GM08714 (cell line): ENCODE data around the gene SCNN1B.

Source experiments
- H3K4me3 ChIP-seq: fragments of 200-500 bp; sonication (Bioruptor generic); 2 replicates; pipeline ENCODE4 v1.5.1; 2014; ENCODE audit warnings: mild to moderate bottlenecking, low read length, inconsistent platforms
- ZNF274 ChIP-seq: IDR thresholded peaks from 2 replicates; pipeline ENCODE4 v1.6.1; 2012; ENCODE audit warnings: mild to moderate bottlenecking, low read depth, low read length

The SCNN1B gene

GRCh38 chr16:23406024-23406423 lies 103.9 kb downstream of the SCNN1B start:
- TF ChIP-seq ZNF274 = no peak

GRCh38 chr16:23406546-23407240 lies 104.6 kb downstream of the SCNN1B start:
- H3K4me3 ChIP-seq = no peak overlapping the region
- TF ChIP-seq ZNF274 = no peak

More at GRCh38 chr16:23406024-23406423, 103.9 kb downstream of the SCNN1B start:
- no peak overlapping the region for H3K4me3 ChIP-seq

- H3K4me3 ChIP-seq = no peak overlapping the region
- no peak for TF ChIP-seq ZNF274
Measured at GRCh38 chr16:23407436-23408127, 105.5 kb downstream of the SCNN1B start.

- H3K4me3 ChIP-seq = no peak overlapping the region
- TF ChIP-seq ZNF274 = no peak
Measured at GRCh38 chr16:23408242-23408822, 106.2 kb downstream of the SCNN1B start.

GRCh38 chr16:23408823-23409298 lies 106.8 kb downstream of the SCNN1B start:
- TF ChIP-seq ZNF274 = no peak
- H3K4me3 ChIP-seq = no peak overlapping the region

GRCh38 chr16:23409522-23409921 lies 107.4 kb downstream of the SCNN1B start:
- TF ChIP-seq ZNF274 = no peak
- no peak overlapping the region for H3K4me3 ChIP-seq

- TF ChIP-seq ZNF274 = no peak
- H3K4me3 ChIP-seq = no peak overlapping the region
Measured at GRCh38 chr16:23410176-23410575, 108.1 kb downstream of the SCNN1B start.

- H3K4me3 ChIP-seq = no peak overlapping the region
- TF ChIP-seq ZNF274 = no peak
Measured at GRCh38 chr16:23414731-23415130, 112.6 kb downstream of the SCNN1B start.

GRCh38 chr16:23416816-23417215 lies 114.7 kb downstream of the SCNN1B start:
- TF ChIP-seq ZNF274 = no peak
- no peak overlapping the region for H3K4me3 ChIP-seq

- no peak overlapping the region for H3K4me3 ChIP-seq
- TF ChIP-seq ZNF274 = no peak
Measured at GRCh38 chr16:23420011-23420410, 117.9 kb downstream of the SCNN1B start.

- TF ChIP-seq ZNF274 = no peak
- no peak overlapping the region for H3K4me3 ChIP-seq
Measured at GRCh38 chr16:23423496-23424049, 121.5 kb downstream of the SCNN1B start.

- no peak for TF ChIP-seq ZNF274
- no peak overlapping the region for H3K4me3 ChIP-seq
Measured at GRCh38 chr16:23424292-23424958, 122.3 kb downstream of the SCNN1B start.

GRCh38 chr16:23428351-23428750 lies 126.2 kb downstream of the SCNN1B start:
- no peak overlapping the region for H3K4me3 ChIP-seq
- TF ChIP-seq ZNF274 = no peak
